GM08714 (cell line): ENCODE data around the gene SYPL1.

ENCODE experiments used
- H3K4me3 ChIP-seq: fragments of 200-500 bp; sonication (Bioruptor generic); 2 replicates; pipeline ENCODE4 v1.5.1; 2014; ENCODE audit warnings: mild to moderate bottlenecking, low read length, inconsistent platforms
- ZNF274 ChIP-seq: IDR thresholded peaks from 2 replicates; pipeline ENCODE4 v1.6.1; 2012; ENCODE audit warnings: mild to moderate bottlenecking, low read depth, low read length

Gene SYPL1

DNA sequence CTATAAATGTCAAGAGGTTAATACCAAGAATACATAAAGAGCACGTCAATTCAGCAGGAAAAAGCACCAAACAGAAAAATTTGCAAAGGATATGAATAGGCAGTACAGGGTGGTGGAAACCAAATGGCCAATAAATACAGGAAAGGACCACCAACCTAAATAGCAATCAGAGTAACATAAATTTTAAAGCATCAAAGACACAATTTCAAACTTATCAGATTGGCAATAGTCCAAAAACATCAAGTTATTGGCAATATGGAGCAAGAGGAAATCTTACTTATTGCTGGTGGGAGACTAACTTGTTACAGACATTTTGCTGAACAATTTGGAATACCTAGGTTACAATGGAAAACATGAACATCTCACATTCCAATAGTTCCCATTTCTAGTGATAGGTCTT is 24.1 kb downstream of the SYPL1 start:
- TF ChIP-seq ZNF274, result no peak
- H3K4me3 ChIP-seq, result no peak overlapping the region

DNA sequence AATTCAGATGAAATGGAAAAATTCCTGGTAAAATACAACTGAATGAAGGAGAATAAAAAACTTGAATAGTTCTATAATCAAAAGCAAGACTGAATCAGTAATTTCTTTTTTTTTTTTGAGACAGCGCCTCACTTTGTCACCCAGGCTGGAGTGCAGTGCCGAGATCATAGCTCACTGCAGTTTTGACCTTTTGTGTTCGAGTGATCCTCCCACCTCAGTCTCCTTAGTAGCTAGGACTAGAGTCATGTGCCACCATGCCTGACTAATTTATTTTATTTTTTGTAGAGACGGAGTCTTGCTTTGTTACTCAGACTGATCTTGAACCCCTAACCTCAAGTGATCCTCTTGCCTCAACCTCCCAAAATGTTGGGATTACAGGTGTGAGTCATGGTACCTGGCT is 26.1 kb downstream of the SYPL1 start:
- H3K4me3 ChIP-seq, result no peak overlapping the region
- no peak for TF ChIP-seq ZNF274

DNA sequence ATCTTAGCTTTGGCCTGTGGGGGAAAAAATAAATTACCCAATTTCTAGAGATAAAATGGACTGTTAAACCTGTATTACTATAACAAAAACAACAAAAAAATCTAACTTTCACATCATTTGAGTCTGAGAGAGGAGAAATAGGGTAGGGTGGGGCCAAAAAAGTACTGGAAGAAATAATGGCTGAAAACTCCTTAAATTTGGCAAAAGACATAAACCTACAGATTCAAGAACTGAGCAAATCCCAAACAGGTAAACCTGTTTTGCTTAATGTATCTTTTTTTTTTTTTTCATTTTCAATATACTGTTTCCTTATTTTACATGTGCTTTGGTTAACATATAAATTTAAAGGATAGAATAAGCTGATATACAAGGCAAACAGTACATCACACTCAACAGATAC is 27.1 kb downstream of the SYPL1 start:
- H3K4me3 ChIP-seq, result no peak overlapping the region
- TF ChIP-seq ZNF274, result no peak

DNA sequence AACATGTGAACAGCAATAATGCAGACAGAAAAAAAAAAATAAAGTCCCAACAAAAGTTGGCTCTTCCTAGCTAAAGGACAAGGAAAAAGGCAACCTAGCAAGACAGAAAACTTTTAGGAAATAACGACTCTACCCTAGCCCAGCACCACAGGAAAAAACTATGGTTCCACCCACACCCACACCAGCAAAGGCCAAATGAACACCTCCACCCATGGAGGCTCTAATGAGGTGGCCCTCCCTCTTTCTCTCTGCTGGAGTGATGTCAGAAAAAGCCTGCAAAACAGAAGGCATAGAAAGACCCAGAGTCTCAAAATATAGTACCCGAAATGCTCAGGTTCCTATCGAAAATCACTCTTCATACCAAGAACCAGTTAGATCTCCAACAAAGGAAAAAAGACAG is 28.4 kb downstream of the SYPL1 start:
- no peak for TF ChIP-seq ZNF274
- no peak overlapping the region for H3K4me3 ChIP-seq

DNA sequence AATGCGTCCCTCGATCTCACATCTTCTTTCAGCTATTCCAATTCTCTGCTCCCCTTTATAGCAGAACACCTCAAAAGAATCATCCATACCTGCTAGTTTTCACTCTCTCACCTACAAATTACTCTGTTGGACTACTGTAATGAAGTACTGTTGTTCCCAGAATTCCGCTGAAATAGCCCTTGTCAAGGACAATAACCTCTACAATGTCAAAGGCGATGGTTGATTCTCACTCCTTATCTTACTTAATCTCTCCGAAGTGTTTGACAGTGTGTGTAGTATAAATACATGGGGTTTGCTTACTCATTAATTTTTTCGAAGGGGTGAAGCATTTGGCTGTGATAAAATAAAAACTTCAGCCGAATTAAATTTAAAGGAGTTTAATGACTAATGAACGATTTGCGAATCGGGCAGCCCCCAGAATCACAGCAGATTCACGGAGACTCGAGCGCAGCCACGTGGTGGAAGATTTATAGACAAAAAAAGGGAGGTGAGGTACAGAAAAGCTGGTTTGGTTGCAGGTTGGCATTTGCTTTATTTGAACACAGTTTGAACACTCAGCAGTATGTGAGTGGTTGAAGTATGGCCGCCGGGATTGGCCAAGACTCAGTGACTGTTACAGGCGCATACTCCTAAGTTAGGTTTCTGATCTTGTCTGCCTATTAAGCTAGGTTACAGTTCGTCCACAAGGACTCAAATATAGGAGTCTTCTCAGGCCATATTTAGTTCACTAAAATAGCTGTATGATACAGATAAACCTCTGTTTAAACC is 29.8 kb downstream of the SYPL1 start:
- H3K4me3 ChIP-seq, result no peak overlapping the region
- TF ChIP-seq ZNF274, result no peak

DNA sequence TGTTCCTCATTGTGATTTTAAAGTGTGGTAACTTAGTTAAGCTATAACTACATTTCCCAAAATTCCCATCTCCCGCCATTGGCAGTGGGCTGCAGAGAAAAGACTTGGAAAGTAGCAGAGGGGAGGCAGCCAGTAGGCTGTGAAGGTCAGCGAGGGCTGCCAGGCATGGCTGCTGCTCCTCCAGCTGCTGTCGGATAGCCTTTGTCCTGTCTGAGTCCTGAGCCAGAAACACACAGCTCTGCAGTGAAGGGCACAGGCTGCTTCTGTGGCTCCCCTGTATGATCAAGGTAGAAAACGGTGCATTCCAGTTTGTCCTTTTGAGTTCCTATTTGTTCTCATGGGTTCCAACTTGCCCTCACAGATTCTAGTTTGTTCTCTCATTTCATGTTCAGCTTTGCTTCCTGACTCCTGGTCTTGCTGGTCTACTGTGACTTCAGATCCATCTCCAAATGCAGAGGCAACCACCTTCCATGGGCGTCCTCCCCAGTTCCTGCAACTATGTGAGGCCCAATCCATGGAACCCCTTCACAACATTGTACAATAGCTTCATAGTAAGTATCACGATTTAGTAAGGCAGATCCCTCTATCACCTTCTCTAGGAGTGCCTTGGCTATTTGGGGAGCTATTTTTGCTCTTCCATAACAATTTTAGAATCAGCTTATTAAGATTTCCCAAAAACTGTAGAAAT is 31.7 kb downstream of the SYPL1 start:
- H3K4me3 ChIP-seq, result no peak overlapping the region
- no peak for TF ChIP-seq ZNF274

DNA sequence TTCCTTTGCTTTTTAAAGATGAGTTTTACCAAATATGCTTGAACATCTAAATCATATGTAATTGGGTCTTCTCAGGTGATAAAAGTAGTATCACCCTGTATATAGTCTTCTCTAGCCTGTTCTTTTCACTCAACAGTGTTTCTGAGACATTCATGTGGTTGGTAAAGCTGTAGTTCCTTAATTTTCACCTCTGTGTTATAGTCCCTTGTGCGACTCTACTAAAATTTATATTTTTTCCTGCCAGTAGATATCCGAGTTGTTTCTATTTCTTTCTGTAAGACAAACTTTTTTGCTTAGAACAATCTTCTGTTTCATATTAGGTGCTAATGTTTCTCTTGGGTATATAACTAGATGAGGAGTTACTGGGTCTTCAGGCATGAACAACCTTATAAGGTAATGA is 35.6 kb downstream of the SYPL1 start:
- no peak overlapping the region for H3K4me3 ChIP-seq
- TF ChIP-seq ZNF274, result no peak

DNA sequence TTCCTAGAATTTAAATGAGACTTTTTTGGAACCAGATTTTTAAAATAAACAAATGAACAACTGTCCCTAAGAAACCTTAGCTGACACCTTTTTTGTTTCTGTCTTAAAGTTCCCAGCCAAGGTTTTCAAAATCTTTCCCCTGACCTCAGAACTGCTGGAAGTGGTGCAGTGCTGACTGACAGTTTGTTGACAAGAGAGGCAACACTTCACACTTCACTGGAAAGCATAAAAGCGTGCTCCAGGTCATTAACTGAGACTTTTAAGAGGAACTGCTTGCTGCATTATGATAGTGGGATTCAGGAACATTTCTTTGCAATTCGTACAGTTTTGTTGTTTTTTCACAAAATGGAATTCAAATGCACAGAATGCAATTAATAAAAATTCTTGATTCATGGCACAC is 36.2 kb downstream of the SYPL1 start:
- H3K4me3 ChIP-seq, result no peak overlapping the region
- no peak for TF ChIP-seq ZNF274

DNA sequence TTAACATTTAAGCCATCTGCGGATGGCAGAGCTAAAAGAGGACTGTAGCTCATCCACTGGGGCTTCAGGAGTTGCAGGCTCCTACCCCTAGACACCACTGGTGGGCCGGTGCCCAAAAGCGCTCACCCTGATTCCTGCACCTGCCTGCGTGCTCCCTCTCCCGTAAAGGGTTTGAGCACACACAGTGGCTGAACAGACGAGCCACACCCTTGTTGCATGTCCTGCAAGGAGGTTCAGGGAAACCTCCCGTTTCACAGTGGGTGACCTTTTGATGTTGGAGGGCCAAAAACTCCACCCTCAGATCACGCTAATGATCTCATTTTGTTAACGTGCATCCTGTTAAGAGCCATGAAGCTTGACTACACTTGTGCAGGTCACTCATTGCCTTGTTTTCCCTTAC is 37.9 kb downstream of the SYPL1 start:
- no peak for TF ChIP-seq ZNF274
- H3K4me3 ChIP-seq, result no peak overlapping the region

DNA sequence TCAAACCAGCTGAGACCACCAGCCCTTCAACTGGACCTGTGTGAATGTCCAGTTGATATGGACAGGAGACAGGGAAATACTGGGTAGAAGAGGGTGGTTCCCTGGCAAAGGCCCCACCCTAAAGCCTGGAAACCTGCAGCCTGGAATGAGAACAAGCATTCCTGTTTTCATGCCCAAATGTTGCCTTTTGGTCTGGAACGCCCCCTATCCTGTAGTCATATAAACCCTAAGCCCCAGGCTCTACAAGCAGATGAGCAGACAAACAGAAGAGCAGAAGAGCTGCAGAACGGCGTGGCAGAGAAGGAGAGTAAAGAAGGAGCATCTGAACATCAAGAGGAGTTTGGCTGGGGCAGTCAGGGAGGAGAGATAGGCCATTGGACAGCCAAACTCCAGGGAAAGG is 38.4 kb downstream of the SYPL1 start:
- no peak for TF ChIP-seq ZNF274
- H3K4me3 ChIP-seq, result no peak overlapping the region

DNA sequence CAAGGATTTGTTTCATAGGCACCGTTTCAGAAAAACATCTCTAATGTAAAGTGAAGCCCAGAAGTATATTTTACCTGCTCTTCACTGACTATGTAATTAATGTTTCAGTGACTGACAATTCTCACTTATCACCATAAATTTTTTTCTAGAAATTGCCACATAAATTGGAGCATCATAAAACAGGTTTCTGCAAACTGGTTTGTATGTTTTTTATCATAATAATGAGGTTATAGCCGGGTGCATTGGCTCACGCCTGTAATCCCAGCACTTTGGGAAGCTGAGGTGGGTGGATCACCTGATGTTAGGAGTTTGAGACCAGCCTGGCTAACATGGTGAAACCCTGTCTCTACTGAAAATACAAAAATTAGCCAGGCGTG is 39.4 kb downstream of the SYPL1 start:
- TF ChIP-seq ZNF274, result no peak
- H3K4me3 ChIP-seq, result no peak overlapping the region

DNA sequence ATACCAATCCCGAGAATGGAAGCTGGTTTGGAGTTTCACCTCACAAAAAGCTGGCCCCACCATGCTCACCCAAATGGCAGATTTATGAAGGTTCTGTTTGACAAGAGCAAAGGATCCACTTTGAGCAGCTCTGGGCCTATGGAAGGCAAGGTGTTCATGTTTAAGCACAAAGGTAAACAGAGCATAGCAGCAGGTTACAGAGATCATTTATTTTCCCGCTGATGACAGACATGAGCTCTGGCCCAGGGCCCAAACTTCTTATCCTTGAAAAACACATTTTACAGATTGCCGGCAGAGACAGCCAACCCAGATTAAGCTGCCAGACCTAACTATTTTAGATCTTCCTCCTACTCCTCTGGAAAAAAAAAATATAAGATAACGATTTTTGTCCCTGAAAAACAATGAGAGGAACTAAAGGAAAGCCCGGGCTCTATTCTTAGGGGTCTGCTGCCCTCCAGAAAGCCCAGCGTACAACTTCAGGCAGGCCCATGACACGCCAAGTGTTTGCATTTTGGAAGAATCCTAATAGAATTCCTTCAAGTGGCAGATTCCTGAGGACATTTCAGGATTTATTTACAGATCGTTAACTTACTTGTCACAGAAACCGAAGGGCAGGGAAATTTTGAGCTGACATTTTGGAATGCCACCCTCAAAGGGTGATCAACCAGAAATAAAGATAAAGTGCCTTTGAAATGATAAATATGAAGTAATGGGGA is 40.0 kb downstream of the SYPL1 start:
- H3K4me3 ChIP-seq, result peak overlapping the region; percentile 31; the same call in 1 of the 2 replicates

DNA sequence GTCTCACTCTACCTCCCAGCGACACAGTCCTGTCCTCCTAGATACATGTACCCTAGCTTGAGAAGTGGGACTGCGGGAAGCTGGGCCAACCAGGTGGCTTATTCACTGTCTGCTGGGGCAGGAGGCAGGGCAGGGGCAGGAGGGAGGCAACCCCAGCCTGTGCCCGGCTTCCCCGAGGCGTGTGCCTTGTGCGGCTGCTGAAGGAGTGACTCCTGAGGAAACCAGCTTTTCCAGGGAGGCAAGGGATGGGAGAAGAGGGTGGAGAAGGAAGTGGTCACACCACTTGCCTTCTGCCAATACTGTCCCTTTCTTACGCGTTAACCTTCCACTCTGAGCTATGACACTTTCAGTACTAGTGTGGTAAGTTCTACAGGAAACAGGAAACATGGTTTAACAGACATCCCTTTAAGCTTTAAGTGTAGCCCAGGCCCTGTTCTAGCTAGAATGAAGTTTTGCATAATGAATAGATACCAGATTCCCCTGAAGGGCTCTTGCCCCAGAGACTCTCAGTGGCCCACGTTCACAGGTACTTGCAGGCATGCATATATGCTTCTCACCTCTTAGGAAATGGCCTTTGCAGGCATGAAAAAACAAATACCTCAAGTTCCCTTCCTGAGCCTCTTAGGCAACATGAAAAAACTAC is 40.6 kb downstream of the SYPL1 start:
- TF ChIP-seq ZNF274, result no peak
- peak overlapping the region; percentile 31; the same call in 1 of the 2 replicates for H3K4me3 ChIP-seq

More for the DNA sequence above, 40.0 kb downstream of the SYPL1 start:
- TF ChIP-seq ZNF274, result no peak

DNA sequence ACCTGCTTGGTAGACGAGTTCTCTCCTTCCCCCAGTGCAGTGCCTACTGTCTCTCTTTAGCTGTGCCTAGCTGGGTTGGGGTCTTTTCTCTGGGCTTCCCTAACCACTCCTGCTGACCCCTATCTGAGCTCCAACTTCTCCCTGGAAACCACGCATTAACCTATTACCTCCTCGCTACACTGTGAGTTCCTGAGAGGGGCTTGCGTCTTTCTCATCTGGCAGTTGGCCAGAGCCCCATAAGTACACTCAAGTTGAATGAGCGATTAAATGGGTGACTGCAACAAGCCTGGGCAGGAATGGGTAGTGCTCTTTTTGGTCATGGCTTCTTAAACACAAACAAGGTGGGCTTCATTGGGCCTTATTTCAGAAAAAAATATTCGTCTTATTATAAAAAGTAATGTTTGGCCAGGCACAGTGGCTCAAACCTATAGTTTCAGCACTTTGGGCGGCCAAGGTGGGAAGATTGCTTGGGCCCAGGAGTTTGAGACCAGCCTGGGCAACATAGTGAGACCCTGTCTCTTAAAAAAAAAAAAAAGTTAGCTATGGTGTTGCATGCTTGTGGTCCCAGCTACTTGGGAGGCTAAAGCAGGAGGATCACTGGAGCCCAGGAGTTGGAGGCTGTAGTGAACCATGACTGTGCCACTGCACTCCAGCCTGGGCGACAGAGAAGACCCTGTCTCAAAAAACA is 41.4 kb downstream of the SYPL1 start:
- peak overlapping the region; percentile 27; the same call in 1 of the 2 replicates for H3K4me3 ChIP-seq

More for the DNA sequence above, 41.4 kb downstream of the SYPL1 start:
- no peak for TF ChIP-seq ZNF274
